ENCODE data around the gene PIWIL1. TPM values are rescaled to one million over a fixed set of nuclear protein-coding genes. Genes with fewer than 3 reads are reported as not detected.

The PIWIL1 gene
- total RNA-seq, 1 experiment from 2014 or later, result not detected

- Histone ChIP-seq H2AFZ (ENCODE audit: low read depth, low read length, poor library complexity, severe bottlenecking) (no peak overlapping the region), H3K4me3 (replicated peaks in 1 of 2; ENCODE audit: low read depth in 1 of 2, low read length in 2 of 2) (no peak overlapping the region), H3K36me3 (ENCODE audit: control insufficient read depth in 1 of 2, insufficient read depth in 2 of 2, low read length in 2 of 2) (no peaks in the 10 kb centered on the region), H3K27ac (ENCODE audit: low read depth, low read length) (no peak overlapping the region), H3K9ac (ENCODE audit: low read length) (no peak overlapping the region), H3K9me2 (ENCODE audit: insufficient read depth) (no peaks in the 10 kb centered on the region), H3K4me2 (ENCODE audit: low read length) (no peak overlapping the region), H3K79me2 (ENCODE audit: insufficient read depth, low read length) (no peaks in the 10 kb centered on the region), H3K4me1 (ENCODE audit: control insufficient read depth in 1 of 2, insufficient read depth in 2 of 2, low read length in 2 of 2) (no peaks in the 10 kb centered on the region), H4K20me1 (ENCODE audit: insufficient read depth) (no peaks in the 10 kb centered on the region), H3K27me3 (ENCODE audit: insufficient read depth, low read length) (no peaks in the 10 kb centered on the region), H3K9me3 (ENCODE audit: control insufficient read depth in 1 of 2, insufficient read depth in 1 of 2, low read depth in 1 of 2, low read length in 2 of 2) (peaks cover 0 to 4% of the 10 kb centered on the region in 2 experiments; a peak in 1 of 4 replicates)
- TF ChIP-seq FOSL1 (IDR thresholded peaks at IDR 0.05; ENCODE audit: low read depth), result no peak
- TF ChIP-seq CEBPB (IDR thresholded peaks at IDR 0.05; ENCODE audit: low read depth), result no peak
- no peak for TF ChIP-seq EZH2 (IDR thresholded peaks at IDR 0.05)
- no peak for TF ChIP-seq SIN3A (IDR thresholded peaks at IDR 0.05; ENCODE audit: low read depth)
- no peak for TF ChIP-seq POLR2AphosphoS5 (IDR thresholded peaks at IDR 0.05; ENCODE audit: low read depth, low read length)
- TF ChIP-seq ZNF274 (IDR thresholded peaks at IDR 0.05; ENCODE audit: low read depth, low read length), result no peak
- TF ChIP-seq ZBTB33 (IDR thresholded peaks at IDR 0.05; ENCODE audit: extremely low read depth, insufficient replicate concordance, low read length), result no peak
- TF ChIP-seq POLR2A (IDR thresholded peaks at IDR 0.05; ENCODE audit: borderline replicate concordance, extremely low read depth, insufficient read depth, insufficient read length), result no peak
- TF ChIP-seq RAD21 (IDR thresholded peaks at IDR 0.05; ENCODE audit: low read depth), result no peak
- no peak for TF ChIP-seq REST (IDR thresholded peaks at IDR 0.05; ENCODE audit: low read depth)
- ChIA-PET POLR2A (no interaction called here), CTCF (no interaction called here), RAD21 (ENCODE audit: low non-redundant PET in 1 of 2, low total read pairs in 2 of 2, uncharacterized antibody in 2 of 2, unreplicated experiment in 2 of 2) (no interaction called here)
- BruUV-seq (replicated peaks), result no TSS peak
- intact Hi-C loops (cut with micrococcal nuclease), result loop anchor here (10.0 kb wide), 1 partner anchor 456 kb away; no protein-coding TSS in a partner anchor
- no peak for DNase-seq (ENCODE audit: low read depth, low spot score)
- no peak for ATAC-seq
Observed at GRCh38 chr12:130288691-130289090, 49.0 kb upstream of the PIWIL1 start.
